Bone marrow (tissue), 2 donors: Measurements from ENCODE around the gene ATP2B2.

Experiments used
- DNase-seq, 2 donors: peaks; one replicate each; lab custom pipeline; 2025; lab: John Stamatoyannopoulos, UW

ATP2B2 gene

GRCh38 chr3:10359761-10360161 lies 145.6 kb downstream of the ATP2B2 start:
- DNase-seq: no peak

GRCh38 chr3:10358309-10358980 lies 146.9 kb downstream of the ATP2B2 start:
- no peak for DNase-seq

- DNase-seq: no peak
Measured at GRCh38 chr3:10357592-10358308, 147.6 kb downstream of the ATP2B2 start.

- DNase-seq: no peak
Measured at GRCh38 chr3:10357095-10357494, 148.3 kb downstream of the ATP2B2 start.

GRCh38 chr3:10356461-10356981 lies 148.9 kb downstream of the ATP2B2 start:
- no peak for DNase-seq

GRCh38 chr3:10354361-10355015 lies 150.9 kb downstream of the ATP2B2 start:
- no peak for DNase-seq

- no peak for DNase-seq
Measured at GRCh38 chr3:10353661-10354360, 151.6 kb downstream of the ATP2B2 start.

GRCh38 chr3:10353160-10353559 lies 152.2 kb downstream of the ATP2B2 start:
- no peak for DNase-seq

GRCh38 chr3:10352146-10352911 lies 153.1 kb downstream of the ATP2B2 start:
- DNase-seq: no peak

GRCh38 chr3:10351013-10351735 lies 154.2 kb downstream of the ATP2B2 start:
- no peak for DNase-seq

GRCh38 chr3:10350324-10350985 lies 154.9 kb downstream of the ATP2B2 start:
- DNase-seq: no peak

- DNase-seq: no peak
Measured at GRCh38 chr3:10349801-10350200, 155.6 kb downstream of the ATP2B2 start.

- no peak for DNase-seq
Measured at GRCh38 chr3:10348404-10348721, 157.0 kb downstream of the ATP2B2 start.

- DNase-seq: no peak
Measured at GRCh38 chr3:10347648-10348403, 157.6 kb downstream of the ATP2B2 start.

- DNase-seq: no peak
Measured at GRCh38 chr3:10345911-10346310, 159.5 kb downstream of the ATP2B2 start.

GRCh38 chr3:10344944-10345575 lies 160.3 kb downstream of the ATP2B2 start:
- no peak for DNase-seq

- peak in 1 of 2 donors; percentile 37 for DNase-seq
Measured at GRCh38 chr3:10344147-10344943, 161.0 kb downstream of the ATP2B2 start.

- DNase-seq: no peak
Measured at GRCh38 chr3:10343526-10343925, 161.9 kb downstream of the ATP2B2 start.
